Measurements from ENCODE around the gene PLA2G2E. TPM values are rescaled to one million over a fixed set of nuclear protein-coding genes. Genes with fewer than 3 reads are reported as not detected.

PLA2G2E gene, protein sequence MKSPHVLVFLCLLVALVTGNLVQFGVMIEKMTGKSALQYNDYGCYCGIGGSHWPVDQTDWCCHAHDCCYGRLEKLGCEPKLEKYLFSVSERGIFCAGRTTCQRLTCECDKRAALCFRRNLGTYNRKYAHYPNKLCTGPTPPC
- not detected in 2 replicates for total RNA-seq (2012; rRNA removed)

DNA sequence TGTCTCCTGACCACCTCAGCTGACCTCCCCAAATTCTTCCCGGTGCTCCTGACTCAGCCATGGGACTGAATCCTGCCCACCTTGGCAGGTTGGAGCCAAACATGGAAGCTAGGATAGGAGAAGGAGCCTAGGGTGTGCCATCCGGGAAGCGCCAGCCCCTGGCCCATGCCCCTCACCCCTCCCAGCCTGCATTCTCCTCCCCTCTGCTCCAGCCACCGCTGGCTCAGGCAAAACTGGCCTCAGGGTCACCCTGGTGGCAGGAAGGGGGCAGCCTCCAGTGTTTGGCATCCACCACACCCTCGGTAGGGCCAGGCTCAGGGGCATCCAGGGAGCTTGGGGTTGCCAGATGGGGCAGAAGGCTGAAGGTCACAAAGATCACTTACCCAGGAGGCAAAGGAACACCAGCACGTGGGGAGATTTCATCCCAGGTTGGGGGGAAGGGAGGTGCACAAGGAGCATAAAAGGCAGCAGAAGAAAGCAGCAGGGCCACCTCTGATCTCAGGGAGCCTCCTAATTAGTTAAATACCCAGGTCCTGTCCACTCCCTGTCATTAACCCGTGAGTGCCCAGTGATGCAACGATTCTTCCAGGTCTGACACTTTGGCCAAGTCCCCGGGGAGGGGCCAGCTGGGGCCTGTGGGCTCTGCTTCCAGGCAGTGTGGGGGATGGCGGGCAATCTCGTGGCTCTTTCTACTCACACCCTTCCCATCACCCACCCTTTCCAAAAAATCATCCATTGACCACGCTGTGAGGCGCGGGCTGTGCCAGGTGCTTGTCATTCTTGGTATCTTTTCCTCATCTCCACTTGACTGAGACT lies at the start of gene PLA2G2E:
PLA2G2E (minus strand) TSS at position 481 of the 816 bp plus-strand sequence; CDS start at position 423, 58 bp downstream.
- no peaks in the 10 kb centered on the region for H3K9me3 ChIP-seq (replicated peaks; ENCODE audit: low read length)

DNA sequence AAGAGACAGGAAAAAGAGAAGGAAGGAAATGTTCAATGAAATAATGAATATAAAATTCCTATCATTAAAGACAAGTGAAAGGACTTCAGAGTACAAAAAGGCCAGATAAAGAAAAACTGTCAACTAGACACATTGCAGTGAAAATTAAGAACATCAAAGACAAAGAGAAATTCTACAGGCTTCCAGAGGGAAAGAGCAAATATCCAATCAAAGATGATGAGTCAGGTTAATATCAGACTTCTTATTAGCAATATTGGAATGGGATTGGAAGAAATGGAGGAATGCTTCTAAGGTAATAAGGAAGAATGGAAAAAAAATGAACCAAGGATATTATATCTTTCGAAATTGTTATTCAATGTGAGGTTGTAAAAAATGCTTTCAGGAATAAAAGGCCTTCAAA lies 48.2 kb upstream of the PLA2G2E start:
- Histone ChIP-seq H3K4me2 (ENCODE audit: low read length) (no peak overlapping the region), H3K4me1 (ENCODE audit: control insufficient read depth, insufficient read depth, low read length) (no peaks in the 10 kb centered on the region)

More for the DNA sequence above, at the start of gene PLA2G2E:
- H3K36me3 ChIP-seq (ENCODE audit: insufficient read depth, low read length), result no peaks in the 10 kb centered on the region
- peaks cover 21% of the 10 kb centered on the region for H3K27me3 ChIP-seq (ENCODE audit: control insufficient read depth, insufficient read depth, low read length)
- no peaks in the 10 kb centered on the region for H3K4me1 ChIP-seq (ENCODE audit: control insufficient read depth, insufficient read depth, low read length)
- no peak within 1 kb of the TSS for H3K4me2 ChIP-seq (ENCODE audit: low read length)
- H3K4me3 ChIP-seq (ENCODE audit: low read length), result no peak within 1 kb of the TSS
- H3K9ac ChIP-seq (ENCODE audit: low read depth, low read length), result no peak within 1 kb of the TSS

DNA sequence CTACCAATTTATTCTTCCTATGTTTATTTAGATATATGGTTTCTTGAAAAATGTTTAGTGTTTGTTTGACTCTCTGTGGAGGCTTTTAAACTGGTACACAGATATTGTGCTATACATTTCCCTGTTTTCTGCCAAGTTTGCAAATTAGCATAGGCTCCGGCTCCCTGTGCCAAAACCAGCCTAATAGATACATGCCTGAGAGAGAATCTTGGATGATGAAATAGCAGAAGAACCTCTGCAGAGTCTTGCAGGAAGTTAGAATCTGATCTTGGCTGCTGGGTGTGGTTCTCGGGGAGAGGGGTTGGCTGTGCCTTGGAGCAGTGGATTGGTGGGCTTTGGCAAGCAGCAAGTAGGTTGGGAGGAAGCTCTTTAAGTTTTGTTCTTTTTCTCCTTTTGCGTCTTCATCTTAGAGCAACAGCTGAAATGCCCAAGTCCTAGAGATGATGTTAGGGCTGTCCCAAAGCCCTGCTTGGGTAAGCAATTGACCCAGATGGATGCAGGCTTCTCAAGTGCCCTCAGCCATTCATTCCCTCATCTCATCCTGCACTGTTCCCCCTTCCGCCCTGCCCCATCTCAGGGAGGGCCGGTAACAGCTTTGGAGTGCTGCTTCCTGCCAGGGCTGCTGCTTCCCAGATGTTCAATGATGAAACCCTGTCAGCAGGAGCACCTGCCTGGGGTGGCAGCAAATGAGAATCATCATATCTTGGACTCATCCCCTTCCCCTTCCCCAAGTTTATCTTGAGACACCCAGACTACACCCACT lies 46.7 kb upstream of the PLA2G2E start:
- Histone ChIP-seq H3K36me3 (ENCODE audit: insufficient read depth, low read length) (no peaks in the 10 kb centered on the region), H3K4me1 (ENCODE audit: control insufficient read depth, insufficient read depth, low read length) (no peaks in the 10 kb centered on the region), H3K9ac (ENCODE audit: low read depth, low read length) (no peak overlapping the region), H3K27me3 (ENCODE audit: control insufficient read depth, insufficient read depth, low read length) (peaks cover 26% of the 10 kb centered on the region), H3K4me3 (ENCODE audit: low read length) (no peak overlapping the region), H3K9me3 (replicated peaks; ENCODE audit: low read length) (no peaks in the 10 kb centered on the region), H3K4me2 (ENCODE audit: low read length) (no peak overlapping the region)

More for the DNA sequence above, 48.2 kb upstream of the PLA2G2E start:
- no peaks in the 10 kb centered on the region for H3K36me3 ChIP-seq (ENCODE audit: insufficient read depth, low read length)
- no peak overlapping the region for H3K9ac ChIP-seq (ENCODE audit: low read depth, low read length)
- no peak overlapping the region for H3K4me3 ChIP-seq (ENCODE audit: low read length)
- peaks cover 39% of the 10 kb centered on the region for H3K27me3 ChIP-seq (ENCODE audit: control insufficient read depth, insufficient read depth, low read length)
- no peaks in the 10 kb centered on the region for H3K9me3 ChIP-seq (replicated peaks; ENCODE audit: low read length)

DNA sequence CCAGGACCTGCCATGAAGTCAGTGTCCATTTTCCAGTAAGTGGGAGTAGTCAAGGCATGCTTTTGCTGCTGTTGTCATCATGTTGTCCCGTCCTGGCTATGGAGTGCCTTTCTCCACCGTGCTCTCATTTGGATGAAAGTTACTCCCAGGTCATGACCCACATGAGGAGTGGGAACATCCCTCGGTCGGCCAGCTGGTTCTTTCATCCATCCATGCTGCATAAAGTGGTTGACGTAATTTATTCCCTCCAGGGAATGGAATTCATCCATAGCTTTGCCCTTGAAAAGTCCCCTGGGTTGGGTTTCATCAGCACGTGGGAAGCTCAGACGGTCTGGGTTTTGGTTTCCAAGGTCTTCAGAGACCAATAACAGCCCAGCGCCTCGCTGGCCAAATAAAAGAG lies 44.4 kb upstream of the PLA2G2E start:
- Histone ChIP-seq H3K27me3 (ENCODE audit: control insufficient read depth, insufficient read depth, low read length) (peaks cover 32% of the 10 kb centered on the region), H3K9me3 (replicated peaks; ENCODE audit: low read length) (no peaks in the 10 kb centered on the region), H3K4me3 (ENCODE audit: low read length) (no peak overlapping the region), H3K9ac (ENCODE audit: low read depth, low read length) (no peak overlapping the region), H3K4me1 (ENCODE audit: control insufficient read depth, insufficient read depth, low read length) (no peaks in the 10 kb centered on the region), H3K4me2 (ENCODE audit: low read length) (no peak overlapping the region), H3K36me3 (ENCODE audit: insufficient read depth, low read length) (no peaks in the 10 kb centered on the region)

DNA sequence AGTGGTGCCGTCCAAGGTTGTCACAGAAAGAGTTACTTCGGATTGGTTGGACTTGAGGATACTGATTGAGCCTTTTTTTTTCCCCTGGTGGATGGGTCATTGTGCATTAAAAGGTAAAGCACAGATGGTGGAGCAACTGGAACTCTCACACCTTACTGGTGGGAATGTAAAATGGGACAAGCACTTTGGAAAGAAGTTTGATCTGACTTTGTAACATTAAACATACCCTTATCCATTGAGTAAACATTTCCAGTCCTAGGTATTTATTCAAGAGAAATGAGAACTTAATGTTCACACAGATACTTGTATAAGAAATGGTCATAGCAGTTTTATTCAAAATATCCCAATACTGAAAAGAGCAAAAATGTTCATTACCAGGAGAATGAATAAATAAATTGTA lies 41.1 kb upstream of the PLA2G2E start:
- H3K4me2 ChIP-seq (ENCODE audit: low read length), result no peak overlapping the region
- no peak overlapping the region for H3K9ac ChIP-seq (ENCODE audit: low read depth, low read length)
- peaks cover 31% of the 10 kb centered on the region for H3K27me3 ChIP-seq (ENCODE audit: control insufficient read depth, insufficient read depth, low read length)
- no peaks in the 10 kb centered on the region for H3K4me1 ChIP-seq (ENCODE audit: control insufficient read depth, insufficient read depth, low read length)
- no peaks in the 10 kb centered on the region for H3K36me3 ChIP-seq (ENCODE audit: insufficient read depth, low read length)
- no peaks in the 10 kb centered on the region for H3K9me3 ChIP-seq (replicated peaks; ENCODE audit: low read length)
- H3K4me3 ChIP-seq (ENCODE audit: low read length), result no peak overlapping the region

DNA sequence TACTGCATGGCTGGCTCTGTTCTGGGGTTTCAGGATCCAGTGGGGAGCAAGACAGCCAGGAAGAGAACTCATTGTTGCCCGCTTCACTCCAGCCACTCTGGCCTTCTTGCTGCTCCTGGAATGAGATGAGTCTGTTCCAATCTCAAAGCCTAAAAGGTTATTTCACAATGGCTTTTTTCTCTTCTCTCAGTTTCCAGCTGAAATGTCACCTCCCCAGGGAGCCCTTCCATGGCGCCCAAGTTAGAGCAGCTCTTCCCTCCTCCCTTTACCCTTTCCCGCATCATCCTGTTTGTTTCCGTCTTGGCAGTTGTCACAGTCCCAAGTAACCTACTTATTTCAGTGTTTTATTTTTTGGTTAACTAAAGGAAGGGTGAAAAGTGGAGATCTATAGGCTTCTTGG lies 40.2 kb upstream of the PLA2G2E start:
- no peak overlapping the region for H3K4me3 ChIP-seq (ENCODE audit: low read length)
- no peaks in the 10 kb centered on the region for H3K4me1 ChIP-seq (ENCODE audit: control insufficient read depth, insufficient read depth, low read length)
- H3K27me3 ChIP-seq (ENCODE audit: control insufficient read depth, insufficient read depth, low read length), result peaks cover 36% of the 10 kb centered on the region
- no peaks in the 10 kb centered on the region for H3K9me3 ChIP-seq (replicated peaks; ENCODE audit: low read length)
- H3K4me2 ChIP-seq (ENCODE audit: low read length), result no peak overlapping the region
- no peaks in the 10 kb centered on the region for H3K36me3 ChIP-seq (ENCODE audit: insufficient read depth, low read length)
- no peak overlapping the region for H3K9ac ChIP-seq (ENCODE audit: low read depth, low read length)

DNA sequence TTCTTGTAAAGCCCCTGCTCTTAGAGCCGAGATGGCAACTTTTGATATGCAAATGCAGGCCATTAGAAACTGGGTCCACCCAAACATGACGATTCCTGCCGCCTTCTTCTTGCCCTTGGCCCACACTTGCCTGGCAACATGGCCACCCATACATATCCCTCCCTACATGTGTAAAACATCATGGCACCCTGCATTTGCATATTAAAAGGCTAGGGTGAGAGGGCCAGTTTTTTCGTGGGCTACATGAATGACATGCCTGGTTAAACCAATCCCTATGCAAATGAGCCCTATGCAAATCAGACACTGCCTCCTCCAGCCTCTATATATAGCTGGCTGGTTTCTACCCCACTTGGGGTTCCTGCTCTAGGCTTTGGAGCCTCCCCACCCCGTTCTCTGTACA lies 37.2 kb upstream of the PLA2G2E start:
- H3K4me2 ChIP-seq (ENCODE audit: low read length), result no peak overlapping the region
- no peak overlapping the region for H3K4me3 ChIP-seq (ENCODE audit: low read length)
- no peak overlapping the region for H3K9ac ChIP-seq (ENCODE audit: low read depth, low read length)
- H3K27me3 ChIP-seq (ENCODE audit: control insufficient read depth, insufficient read depth, low read length), result peaks cover 46% of the 10 kb centered on the region
- no peaks in the 10 kb centered on the region for H3K4me1 ChIP-seq (ENCODE audit: control insufficient read depth, insufficient read depth, low read length)
- H3K36me3 ChIP-seq (ENCODE audit: insufficient read depth, low read length), result no peaks in the 10 kb centered on the region
- H3K9me3 ChIP-seq (replicated peaks; ENCODE audit: low read length), result no peaks in the 10 kb centered on the region

DNA sequence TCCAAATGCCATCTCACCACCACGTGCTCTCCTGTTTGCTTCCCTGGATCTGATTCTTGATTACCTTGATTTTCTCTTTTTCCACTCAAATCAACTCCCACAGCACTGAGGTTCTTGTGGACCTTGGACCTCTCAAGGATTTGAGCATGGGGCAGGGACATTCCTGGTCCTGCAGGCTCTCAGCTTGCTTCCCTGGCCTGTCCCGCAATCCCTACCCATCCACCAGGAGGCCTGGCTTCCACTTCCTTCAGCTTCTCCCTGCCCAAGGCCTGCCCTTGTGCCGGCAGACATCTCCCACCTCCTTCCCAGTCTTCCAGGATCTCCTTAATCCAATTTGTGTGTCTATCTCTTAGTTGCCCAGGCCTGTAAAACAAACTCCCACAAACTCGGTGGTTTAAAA lies 34.4 kb upstream of the PLA2G2E start:
- Histone ChIP-seq H3K9ac (ENCODE audit: low read depth, low read length) (no peak overlapping the region), H3K9me3 (replicated peaks; ENCODE audit: low read length) (no peaks in the 10 kb centered on the region), H3K27me3 (ENCODE audit: control insufficient read depth, insufficient read depth, low read length) (peaks cover 50% of the 10 kb centered on the region), H3K4me2 (ENCODE audit: low read length) (no peak overlapping the region), H3K4me3 (ENCODE audit: low read length) (no peak overlapping the region), H3K4me1 (ENCODE audit: control insufficient read depth, insufficient read depth, low read length) (no peaks in the 10 kb centered on the region), H3K36me3 (ENCODE audit: insufficient read depth, low read length) (no peaks in the 10 kb centered on the region)

DNA sequence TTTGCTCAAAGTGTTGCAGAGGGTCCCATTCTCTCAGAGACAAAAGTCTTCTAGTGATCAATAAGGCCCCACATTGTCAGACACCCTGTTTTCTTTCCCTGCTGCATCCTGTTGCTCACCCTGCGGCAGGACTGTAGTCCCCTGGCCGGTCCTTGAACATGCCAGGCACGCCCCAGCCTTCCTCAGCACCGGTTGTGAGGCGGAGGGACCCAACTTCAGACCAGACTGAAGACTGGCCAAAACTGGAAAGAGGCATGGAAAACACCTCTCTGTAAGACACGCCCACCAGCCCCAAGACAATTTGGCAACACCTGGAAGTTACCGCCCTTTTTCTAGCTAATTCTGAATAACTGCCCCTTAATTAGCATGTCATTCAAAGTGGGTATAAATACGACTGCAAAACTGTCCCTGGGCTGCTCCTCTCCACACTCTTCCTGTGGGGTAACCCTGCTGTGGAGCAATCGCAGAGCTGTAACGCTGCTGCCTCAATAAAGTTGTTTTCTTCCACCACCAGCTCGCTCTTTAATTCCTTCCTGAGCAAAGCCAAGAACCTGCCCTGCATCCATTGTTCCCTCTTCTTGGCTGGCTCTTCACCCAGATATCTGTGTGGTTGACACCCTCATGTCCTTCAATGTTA lies 32.2 kb upstream of the PLA2G2E start:
- H3K36me3 ChIP-seq (ENCODE audit: insufficient read depth, low read length), result no peaks in the 10 kb centered on the region
- H3K9me3 ChIP-seq (replicated peaks; ENCODE audit: low read length), result no peaks in the 10 kb centered on the region
- H3K4me1 ChIP-seq (ENCODE audit: control insufficient read depth, insufficient read depth, low read length), result no peaks in the 10 kb centered on the region
- no peak overlapping the region for H3K4me2 ChIP-seq (ENCODE audit: low read length)
- no peak overlapping the region for H3K9ac ChIP-seq (ENCODE audit: low read depth, low read length)
- peaks cover 54% of the 10 kb centered on the region for H3K27me3 ChIP-seq (ENCODE audit: control insufficient read depth, insufficient read depth, low read length)
- H3K4me3 ChIP-seq (ENCODE audit: low read length), result no peak overlapping the region

DNA sequence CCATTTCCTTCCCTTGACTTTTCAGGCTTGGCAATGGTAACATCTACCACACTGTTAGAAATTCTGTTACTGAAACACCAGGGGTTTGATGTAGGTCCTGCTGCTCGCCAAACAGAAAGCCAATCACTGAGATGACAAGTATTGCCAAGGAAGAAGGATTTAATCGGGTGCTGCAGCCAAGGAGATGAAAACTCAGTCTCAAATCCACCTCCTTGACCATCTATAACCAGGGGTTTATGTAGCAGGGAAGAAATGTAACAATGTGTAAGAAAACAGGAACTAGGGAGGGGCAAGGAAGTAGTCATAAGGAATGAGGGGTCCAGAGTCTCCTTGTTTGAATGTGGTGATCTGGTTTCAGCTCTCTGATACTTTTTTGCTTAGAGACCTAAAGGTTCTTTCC lies 30.6 kb upstream of the PLA2G2E start:
- H3K4me3 ChIP-seq (ENCODE audit: low read length), result no peak overlapping the region
- no peak overlapping the region for H3K9ac ChIP-seq (ENCODE audit: low read depth, low read length)
- H3K4me1 ChIP-seq (ENCODE audit: control insufficient read depth, insufficient read depth, low read length), result no peaks in the 10 kb centered on the region
- peaks cover 50% of the 10 kb centered on the region for H3K27me3 ChIP-seq (ENCODE audit: control insufficient read depth, insufficient read depth, low read length)
- no peaks in the 10 kb centered on the region for H3K36me3 ChIP-seq (ENCODE audit: insufficient read depth, low read length)
- no peaks in the 10 kb centered on the region for H3K9me3 ChIP-seq (replicated peaks; ENCODE audit: low read length)
- no peak overlapping the region for H3K4me2 ChIP-seq (ENCODE audit: low read length)

DNA sequence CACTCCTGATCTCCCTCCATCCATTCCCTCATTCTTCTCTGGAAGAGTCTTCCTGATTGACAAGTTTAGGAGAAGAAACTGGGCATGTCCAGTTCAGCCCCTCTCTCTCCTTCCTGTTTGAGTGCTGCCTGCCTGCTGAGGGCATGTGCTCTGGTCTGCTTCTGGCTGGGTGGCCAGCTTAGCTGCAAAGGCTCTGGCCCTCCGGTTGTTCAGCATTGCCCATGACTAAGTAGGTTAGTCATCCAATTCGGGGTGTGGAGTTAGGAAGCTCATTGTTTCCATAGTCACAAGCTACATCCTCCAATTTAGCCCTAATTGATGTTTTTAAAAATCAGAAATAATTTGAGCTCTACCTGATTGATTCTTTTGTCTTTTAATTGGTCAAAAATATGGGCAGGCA lies 25.6 kb upstream of the PLA2G2E start:
- Histone ChIP-seq H3K4me2 (ENCODE audit: low read length) (no peak overlapping the region), H3K4me3 (ENCODE audit: low read length) (no peak overlapping the region), H3K9ac (ENCODE audit: low read depth, low read length) (no peak overlapping the region), H3K9me3 (replicated peaks; ENCODE audit: low read length) (no peaks in the 10 kb centered on the region), H3K4me1 (ENCODE audit: control insufficient read depth, insufficient read depth, low read length) (peaks cover 2% of the 10 kb centered on the region), H3K27me3 (ENCODE audit: control insufficient read depth, insufficient read depth, low read length) (peaks cover 22% of the 10 kb centered on the region), H3K36me3 (ENCODE audit: insufficient read depth, low read length) (no peaks in the 10 kb centered on the region)

Data from skeletal muscle satellite cell (primary cell).